GM19043 (cell line): ENCODE data around the gene ABHD17A.

Source experiments
- ATAC-seq: cut with Tn5 transposase; IDR thresholded peaks from one replicate; pipeline ENCODE4 v1.9.1; 2021; ENCODE audit warnings: low read depth; ENCODE audit not compliant: unreplicated experiment

The ABHD17A gene

DNA sequence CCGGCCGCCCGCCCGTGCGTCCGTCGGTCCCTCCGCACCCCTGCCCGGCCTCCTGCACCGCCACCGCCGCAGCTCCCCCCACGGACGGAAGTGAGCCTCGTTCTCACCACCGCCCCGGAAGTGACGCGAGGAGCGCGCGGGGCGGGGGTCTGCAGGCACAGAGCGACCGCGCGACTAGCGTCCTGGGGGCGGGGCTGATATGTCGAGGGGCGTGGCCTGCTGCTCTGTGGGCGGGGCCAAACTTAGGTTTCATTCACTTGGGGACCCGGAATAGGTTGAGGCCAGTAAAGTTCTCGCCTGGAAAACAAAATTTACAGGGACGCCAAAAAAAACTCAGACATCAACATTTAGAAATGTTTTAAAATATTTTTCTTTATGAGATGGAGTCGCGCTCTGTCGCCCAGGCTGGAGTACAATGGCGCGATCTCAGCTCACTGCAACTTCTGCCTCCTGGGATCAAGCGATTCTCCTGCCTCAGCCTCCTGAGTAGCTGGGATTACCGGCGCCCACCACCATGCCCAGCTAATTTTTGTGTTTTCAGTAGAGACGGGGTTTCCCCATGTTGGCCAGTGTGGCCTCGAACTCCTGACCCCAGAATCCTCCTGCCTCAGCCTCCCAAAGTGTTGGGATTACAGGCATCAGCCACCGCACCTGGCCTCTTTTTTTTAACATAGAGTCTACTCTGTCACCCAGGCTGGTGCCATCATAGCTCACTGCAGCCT, at the start of gene ABHD17A:
ABHD17A (minus strand) TSS at position 99 of the 722 bp plus-strand sequence. CDS start 3,930 bp downstream, outside the sequence.
- peak; percentile 87 for ATAC-seq

DNA sequence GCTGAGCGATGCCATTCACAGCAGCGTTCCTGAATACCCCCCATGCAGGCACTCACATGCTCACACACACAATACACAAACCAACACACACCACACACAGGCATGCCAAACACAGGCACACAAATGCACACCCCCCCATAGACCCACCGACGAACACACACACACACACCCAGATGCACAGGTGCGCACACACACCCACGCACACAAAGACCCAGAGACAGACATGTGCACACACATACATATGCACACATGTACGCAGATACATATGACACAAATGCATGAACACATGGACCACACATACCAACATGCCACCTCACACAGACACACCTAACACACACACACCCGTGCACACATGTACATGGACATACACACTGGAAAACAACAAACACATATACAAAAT, 48.6 kb upstream of the ABHD17A start:
- no peak for ATAC-seq

DNA sequence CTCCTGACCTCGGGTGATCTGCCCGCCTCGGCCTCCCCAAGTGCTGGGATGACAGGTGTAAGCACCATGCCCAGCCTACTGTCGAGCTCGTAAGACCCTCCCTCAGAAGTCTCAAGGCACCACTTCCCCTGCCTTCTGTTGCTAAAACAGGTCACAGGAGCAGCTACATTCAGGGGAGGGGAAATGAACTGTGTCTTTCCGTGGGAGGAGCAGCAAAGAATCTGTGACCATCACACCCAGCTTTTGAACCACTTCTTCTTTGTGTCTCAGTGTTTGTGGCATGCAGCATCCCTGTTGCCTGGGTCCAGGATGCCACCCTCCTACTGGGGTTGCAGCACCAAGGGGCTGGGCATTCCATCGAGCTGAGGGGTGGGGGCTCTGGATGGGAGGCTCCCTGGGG, 47.9 kb upstream of the ABHD17A start:
- no peak for ATAC-seq

DNA sequence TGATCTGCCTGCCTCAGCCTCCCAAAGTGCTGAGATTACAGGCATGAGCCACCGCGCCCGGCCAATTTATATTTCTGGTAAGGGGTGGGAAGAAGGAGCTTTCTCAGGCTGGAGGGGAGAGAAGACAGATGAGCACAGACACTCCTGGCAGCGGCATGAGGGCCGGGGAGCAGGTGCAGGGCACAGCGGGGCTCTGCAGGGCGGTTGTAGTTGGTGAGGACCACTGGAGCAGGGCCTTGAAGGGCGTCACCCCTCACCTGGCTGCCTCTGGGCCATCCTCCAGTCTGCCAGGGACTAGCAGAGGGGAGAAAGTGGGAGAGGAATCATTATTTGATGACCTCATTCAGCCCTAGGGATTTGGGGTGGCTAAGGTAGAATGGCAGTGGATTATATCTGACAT, 47.1 kb upstream of the ABHD17A start:
- ATAC-seq = no peak

DNA sequence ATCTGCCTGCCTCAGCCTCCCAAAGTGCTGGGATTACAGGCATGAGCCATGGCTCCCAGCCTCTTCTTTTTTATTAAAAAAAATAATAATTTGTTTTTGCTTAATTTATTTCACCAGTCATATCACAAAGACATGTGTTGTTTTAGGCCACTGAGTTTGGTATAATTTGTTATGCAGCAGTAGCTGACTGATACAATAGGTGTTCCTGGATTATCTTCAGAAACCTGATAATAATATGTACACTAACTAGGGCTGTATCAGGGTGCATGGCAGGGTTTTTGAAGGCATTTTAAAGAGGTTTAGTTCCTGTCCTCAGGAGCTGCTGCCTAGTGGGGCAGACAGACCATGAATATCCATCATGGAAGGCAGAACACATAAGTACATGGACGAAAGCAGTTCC, 46.1 kb upstream of the ABHD17A start:
- no peak for ATAC-seq

DNA sequence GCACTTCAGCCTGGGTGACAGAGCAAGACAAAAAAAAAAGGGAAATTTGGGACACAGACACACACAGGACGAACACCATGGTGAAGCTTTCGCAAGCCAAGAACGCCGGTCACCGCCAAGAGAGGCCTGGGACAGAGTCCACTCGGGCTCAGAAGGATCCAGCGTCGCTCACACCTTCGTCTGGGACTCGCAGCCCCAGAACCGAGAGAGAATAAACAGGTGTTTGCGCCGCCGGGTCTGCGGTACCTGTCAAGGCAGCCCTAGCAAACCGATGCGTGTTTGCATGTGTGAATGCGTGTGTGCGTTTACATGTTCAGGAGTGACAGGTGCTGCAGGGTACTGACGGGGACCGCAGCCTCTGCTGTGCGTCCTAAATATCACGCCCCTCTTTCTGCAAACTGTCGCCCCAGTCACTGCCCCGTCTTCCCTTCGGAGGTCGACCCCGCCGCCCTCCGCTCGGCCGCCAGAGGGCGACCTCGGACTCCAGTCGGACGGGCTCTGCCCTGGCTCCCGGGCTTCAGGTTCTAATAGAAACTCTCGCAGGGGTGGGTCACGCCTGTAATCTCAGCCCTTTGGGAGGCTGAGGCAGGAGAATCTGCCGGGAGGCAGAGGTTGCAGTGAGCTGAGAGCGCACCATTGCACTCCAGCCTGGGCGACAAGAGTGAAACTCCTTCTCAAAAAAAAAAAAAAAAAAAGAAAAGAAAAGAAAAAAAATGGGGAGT, 43.9 kb upstream of the ABHD17A start:
- ATAC-seq = peak; percentile 47

DNA sequence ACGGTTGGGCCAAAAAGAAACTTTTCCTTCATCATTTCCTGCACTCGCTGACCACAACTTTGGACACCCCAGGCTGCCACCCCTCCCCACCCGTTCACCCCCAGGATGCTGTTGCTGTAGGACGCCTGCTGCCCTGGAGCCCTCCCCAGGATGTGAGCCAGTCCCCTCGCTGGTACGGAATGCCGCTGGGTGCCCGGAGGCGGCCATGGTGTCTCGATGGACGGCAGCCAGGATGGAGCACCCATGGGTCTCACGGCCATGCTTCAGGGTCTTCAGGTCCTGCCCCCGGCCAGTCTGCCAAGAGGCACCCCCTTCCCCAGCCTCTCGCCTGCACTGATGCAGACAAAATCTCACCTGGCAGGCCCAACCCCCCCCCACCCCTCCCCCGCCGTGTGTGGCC, 40.2 kb upstream of the ABHD17A start:
- ATAC-seq = no peak

DNA sequence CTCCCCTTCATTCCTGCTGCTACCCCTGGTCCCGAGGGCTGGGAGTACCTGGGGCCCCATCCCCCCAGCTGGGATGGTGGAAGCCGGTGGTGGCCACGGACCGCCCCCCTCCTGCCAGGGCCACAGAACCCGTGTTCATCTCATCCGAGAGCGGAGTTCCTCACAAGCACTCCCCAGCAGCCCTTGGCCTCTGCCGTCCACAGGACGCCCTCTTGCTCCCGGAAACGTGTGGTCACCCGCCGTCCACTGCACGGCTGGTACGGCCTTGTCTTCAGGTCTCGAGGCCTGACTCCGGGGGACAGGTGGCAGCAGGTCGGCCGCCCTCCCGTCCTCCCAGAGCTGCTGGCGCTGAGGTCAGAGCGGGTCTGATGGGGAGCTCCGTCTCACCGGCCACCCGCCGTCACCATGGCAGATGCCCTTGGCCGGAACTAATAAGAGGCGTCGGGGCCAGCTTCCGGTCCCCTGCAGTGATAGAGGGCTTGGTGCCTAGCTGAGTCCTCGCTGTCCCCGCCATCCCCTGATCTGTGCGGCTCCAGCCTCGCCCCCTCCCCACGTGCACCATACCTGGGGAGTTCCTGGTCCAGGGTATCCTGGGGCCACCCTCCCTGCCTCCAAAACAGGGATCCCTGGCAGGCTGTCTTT, 39.1 kb upstream of the ABHD17A start:
- ATAC-seq = no peak

DNA sequence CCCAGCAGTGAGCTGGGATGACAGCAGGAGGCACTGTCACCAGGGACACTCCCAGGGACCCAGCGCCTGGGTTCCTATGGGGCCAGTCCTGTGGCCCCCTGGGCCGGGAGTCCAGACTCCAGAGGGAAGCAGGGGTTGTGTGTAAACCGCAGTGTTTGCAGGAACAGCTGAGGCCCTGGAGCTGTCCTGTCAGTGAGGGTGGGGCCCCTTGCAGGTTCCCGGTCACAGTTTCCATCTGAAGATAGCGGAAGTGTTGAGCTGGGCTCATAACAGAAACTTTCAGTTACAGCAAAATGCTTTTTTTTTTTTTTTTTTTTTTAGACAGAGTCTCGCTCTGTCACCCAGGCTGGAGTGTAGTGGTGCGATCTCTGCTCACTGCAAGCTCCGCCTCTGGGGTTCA, 38.0 kb upstream of the ABHD17A start:
- ATAC-seq = no peak

DNA sequence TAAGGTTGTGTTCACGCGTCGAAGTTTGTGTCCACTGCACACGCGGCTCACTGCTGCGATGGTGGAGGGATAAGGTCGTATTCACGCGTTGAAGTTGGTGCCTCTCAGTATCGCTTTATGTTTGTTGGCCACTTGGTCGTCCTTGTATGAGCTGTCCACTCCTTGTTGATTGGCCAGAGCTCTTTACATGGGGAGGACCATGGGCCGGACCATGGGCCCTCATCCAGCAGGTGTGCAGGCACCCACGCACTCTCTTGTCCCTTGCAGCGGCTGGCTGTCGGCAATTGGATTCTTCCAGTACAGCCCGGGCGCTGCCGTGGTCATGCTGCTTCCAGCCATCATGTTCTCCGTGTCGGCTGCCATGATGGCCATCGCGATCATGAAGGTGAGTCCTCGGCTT, 37.5 kb upstream of the ABHD17A start:
- no peak for ATAC-seq

DNA sequence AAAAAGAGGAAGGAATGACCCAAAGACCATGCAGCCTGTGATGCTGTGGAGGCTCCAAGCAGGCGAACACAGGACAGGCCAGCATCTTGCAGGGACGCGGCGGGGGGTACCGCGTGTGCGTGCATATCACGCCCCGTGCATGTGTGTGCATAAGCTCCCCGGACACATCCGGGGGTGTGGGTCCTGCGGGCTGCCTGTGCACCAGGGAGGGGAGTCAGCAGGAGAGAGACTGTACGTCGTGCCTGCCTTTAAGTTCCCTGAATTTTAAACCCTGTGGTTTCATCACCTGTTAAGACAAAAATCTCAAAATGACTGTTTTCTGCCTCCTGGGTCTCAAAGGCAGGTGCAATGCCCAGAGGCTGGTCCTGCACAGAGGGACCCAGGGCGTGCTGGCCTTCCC, 36.5 kb upstream of the ABHD17A start:
- no peak for ATAC-seq

DNA sequence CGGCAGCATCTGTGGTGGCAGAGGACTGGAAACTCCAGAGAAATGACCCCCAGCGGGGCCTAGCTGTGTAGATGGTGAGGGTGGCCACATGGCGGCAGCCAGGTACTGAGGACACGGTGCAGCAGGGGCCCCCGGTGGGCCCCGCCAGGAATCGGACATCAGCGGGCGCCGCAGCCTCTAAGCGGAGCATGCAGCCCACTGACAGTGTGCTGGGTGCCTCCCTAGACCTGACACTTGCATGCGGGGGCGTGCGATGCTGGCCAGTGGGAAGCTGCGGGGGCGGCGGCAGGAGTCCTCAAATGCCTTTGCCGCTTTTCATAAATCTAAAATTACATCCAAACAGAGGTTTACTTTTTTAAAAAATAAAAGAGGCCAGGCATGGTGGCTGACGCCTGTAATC, 36.0 kb upstream of the ABHD17A start:
- ATAC-seq = no peak

DNA sequence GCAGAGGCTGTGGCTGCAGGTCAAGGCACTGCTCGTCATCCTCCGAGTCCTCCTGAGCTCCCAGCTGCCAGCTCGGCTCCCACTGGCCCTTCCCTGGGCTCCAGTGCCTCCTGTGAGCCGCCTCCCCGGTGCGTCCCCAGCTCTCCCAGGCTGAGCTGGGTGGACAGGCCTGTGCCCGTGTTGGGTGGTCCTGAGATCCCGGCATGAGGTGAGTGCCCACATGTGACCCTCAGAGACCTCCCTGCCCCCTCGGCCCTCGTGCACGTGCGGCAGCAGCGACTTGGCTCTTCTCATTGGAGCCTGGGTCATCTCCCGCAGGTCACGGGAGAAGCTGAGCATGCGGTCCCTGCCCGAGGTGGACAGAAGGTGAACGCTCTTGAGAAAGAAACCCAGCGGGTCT, 35.3 kb upstream of the ABHD17A start:
- no peak for ATAC-seq

DNA sequence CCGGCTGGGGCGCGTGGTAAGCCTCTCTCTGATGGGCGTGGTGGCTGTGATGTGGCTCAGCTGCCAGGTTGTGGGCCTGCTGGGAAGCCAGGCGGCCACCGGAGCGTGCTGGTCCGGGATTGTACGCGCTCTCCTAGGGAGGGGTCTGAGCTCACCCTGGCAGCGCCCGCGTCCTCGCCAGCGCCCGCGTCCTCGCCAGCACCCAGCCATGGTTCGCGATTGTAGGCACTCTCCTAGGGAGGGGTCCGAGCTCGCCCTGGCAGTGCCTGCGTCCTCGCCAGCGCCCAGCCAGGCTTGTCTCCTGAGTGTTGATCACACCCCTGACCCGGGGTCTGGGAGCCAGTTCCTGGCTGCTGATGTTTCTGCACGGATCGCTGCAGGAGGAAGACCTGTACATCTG, 33.7 kb upstream of the ABHD17A start:
- no peak for ATAC-seq

DNA sequence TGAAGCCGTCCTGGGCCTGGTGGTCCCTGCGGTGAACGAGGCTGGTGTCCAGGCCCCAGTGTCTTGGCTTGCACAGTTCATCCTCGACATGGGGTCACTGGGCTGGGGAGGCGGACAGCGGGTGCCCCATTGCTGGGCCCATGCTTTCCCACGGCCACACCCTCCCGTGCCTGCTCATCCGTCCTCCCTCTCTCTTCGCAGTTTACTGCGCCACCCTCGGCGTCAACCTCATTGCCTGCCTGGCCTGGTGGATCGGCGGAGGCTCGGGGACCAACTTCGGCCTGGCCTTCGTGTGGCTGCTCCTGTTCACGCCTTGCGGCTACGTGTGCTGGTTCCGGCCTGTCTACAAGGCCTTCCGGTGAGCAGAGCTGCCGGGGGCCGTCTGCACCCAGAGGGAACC, 32.6 kb upstream of the ABHD17A start:
- ATAC-seq = no peak

DNA sequence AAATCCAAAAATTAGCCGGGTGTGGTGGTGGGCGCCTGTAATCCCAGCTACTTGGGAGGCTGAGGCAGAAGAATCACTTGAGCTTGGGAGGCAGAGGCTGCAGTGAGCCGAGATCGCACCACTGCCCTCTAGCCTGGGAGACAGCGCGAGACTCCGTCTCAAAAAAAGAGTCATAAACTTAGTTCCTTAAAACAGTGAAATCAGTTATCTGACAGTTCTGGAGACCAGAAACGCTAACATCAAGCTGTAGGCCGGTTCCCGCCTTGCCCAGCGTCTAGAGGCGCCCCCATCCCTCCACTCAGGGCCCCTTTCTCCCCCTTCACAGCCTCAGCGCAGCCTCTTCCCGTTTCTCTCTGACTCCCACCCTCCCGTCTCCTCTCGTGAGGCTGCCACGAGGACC, 31.9 kb upstream of the ABHD17A start:
- no peak for ATAC-seq

DNA sequence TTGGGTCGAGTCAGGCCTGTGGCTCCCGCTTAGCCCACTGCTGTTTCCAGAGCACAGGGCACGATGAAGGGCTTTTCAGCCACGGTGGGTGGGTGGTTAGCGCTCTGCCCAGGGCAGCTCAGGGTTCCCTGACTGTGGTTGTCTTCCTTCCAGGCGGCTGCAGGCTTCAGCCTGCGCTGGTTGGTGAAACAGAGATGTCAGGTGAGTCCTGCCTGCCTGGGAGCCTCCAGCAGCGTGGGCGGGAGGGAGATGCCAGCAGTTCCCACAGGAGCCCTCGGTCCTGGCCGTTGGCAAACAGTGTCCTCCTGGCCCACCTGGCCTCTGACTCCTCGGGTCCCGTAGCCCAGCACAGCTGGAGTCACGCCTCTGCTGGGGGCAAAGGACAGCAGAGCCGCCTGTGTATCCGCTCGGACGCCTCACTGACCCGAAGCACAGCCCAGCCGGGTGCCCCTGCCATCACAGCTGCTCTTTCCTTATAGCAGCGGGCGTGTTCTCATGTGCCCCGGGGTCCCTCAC, 29.6 kb upstream of the ABHD17A start:
- ATAC-seq = no peak

DNA sequence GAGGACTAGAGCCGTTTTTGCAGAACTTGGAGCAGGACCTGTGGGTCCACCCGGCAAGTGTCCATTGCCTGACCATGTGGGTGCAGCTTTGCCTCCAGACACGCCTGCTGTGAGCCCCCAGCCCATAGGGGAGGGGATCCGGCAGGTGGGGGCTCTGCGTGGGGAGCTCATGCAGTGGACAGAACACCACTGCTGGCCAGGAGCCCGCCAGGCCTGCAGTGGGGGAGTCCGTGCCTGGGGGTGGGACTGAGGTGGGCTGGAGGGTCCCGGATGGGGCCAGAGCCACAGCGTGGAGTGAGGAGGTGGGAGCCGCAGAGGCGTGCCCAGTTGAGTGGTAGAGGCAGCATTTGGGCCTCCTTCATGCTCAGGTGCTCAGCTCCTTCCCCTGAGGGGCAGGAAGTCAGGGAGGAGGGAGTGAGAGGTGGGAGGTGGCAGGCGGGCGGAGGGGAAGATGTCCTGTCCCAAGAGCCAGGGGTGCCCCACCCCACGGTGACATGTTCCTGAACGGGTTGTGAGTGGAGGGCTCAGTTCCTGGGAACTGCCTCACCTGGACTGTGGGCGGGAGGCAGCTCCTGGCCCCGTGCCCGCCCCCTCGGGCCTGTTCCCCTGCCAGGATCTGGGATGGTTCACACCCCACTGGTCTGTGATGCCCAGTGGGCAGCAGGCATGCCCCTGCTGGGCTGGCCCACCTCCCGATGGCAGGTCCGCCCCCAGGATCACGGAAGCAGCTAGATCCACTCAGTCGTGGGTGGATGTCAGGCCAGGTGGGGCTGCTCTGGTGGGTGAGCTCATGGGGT, 28.7 kb upstream of the ABHD17A start:
- no peak for ATAC-seq

DNA sequence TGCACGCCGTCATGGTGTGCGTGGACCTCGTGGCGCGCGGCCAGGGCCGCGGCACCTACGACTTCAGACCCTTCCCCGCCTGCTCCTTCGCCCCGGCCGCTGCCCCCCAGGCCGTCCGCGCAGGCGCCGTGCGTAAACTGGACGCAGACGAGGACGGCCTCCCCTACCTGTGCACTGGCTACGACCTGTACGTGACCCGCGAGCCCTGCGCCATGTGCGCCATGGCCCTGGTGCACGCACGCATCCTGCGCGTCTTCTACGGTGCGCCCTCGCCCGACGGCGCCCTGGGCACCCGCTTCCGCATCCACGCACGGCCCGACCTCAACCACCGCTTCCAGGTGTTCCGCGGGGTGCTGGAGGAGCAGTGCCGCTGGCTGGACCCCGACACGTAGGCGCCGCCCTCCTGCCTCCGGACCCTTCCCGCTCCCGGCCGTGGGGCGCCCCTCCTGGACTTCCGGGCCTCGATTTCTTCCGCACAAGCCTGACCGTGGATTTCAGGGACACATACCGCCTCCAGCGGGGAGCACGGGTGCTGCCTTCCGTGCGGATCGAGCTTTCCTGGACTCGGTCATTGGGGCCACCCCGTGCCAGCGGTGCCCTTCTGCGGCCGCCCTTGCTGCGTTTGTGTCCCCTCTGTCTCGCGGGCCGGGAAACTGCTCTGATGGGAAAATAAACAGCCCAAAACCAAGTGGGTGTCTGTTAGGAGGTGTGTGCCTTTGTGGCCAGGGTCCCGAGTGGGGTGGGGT, 27.6 kb upstream of the ABHD17A start:
- no peak for ATAC-seq

DNA sequence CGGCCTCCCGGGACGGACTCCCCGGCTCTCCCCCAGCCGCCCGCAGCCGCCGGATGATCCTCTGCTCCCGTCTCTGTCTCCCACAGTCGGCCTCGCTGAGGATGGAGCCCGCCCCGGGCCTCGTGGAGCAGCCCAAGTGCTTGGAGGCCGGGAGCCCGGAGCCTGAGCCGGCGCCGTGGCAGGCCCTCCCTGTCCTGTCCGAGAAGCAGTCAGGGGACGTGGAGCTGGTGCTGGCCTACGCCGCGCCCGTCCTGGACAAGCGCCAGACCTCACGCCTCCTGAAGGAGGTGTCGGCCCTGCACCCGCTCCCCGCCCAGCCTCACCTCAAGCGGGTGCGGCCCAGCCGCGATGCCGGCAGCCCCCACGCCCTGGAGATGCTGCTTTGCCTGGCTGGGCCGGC, 26.7 kb upstream of the ABHD17A start:
- no peak for ATAC-seq
